Hepatocyte (in vitro differentiated cells): ENCODE measurements around the gene MAGEA9.

ENCODE experiments used
- CTCF ChIP-seq: fragments of 200-600 bp; sonication (generic); IDR thresholded peaks from 2 replicates; pipeline ENCODE4 v1.5.1; 2016; ENCODE audit warnings: antibody characterized with exemption, mild to moderate bottlenecking; ENCODE audit not compliant: poor library complexity
- EZH2 ChIP-seq: fragments of 200-600 bp; sonication (generic); IDR thresholded peaks from 2 replicates; pipeline ENCODE4 v1.6.1; 2016; ENCODE audit warnings: antibody characterized with exemption, mild to moderate bottlenecking, borderline replicate concordance

GRCh38 chrX:149829751-149830191 lies 48.0 kb downstream of the MAGEA9 start:
- TF ChIP-seq CTCF (no peak), EZH2 (no peak)
